GM23338 (cell line): Measurements from ENCODE around the gene PIEZO2. TPM values are rescaled to one million over a fixed set of nuclear protein-coding genes. Genes with fewer than 3 reads are reported as not detected.

Source experiments
- ATAC-seq: fragments of 200-7000 bp; cut with Tn5 transposase; 3 replicates; pipeline ENCODE4 v1.9.1; 2020
- DNase-seq: peaks from one replicate; pipeline ENCODE4 v3.0.0-alpha.2; 2015; ENCODE audit warnings: low spot score
- H2AFZ ChIP-seq: fragments of 200-600 bp; sonication (generic); 2 replicates; pipeline ENCODE4 v1.8.0; 2016; ENCODE audit warnings: antibody characterized with exemption, mild to moderate bottlenecking, moderate library complexity
- H3F3A ChIP-seq: fragments of 200-600 bp; sonication (generic); replicated peaks from 2 replicates; pipeline ENCODE4 v1.8.0; 2017; ENCODE audit warnings: antibody characterized with exemption, mixed run types, low read depth
- H3K27ac ChIP-seq: fragments of 200-600 bp; sonication (generic); 2 replicates; pipeline ENCODE4 v1.6.1; 2016; ENCODE audit warnings: low read depth
- H3K27me3 ChIP-seq: fragments of 200-600 bp; sonication (generic); 2 replicates; pipeline ENCODE4 v1.8.0; 2016; ENCODE audit warnings: mild to moderate bottlenecking, mixed run types, moderate library complexity; ENCODE audit not compliant: insufficient read depth
- H3K36me3 ChIP-seq: fragments of 200-600 bp; sonication (generic); 2 replicates; pipeline ENCODE4 v1.8.0; 2016; ENCODE audit warnings: mild to moderate bottlenecking; ENCODE audit not compliant: insufficient read depth
- H3K4me1 ChIP-seq: fragments of 200-600 bp; sonication (generic); 2 replicates; pipeline ENCODE4 v1.8.0; 2016; ENCODE audit warnings: mild to moderate bottlenecking, moderate library complexity; ENCODE audit not compliant: insufficient read depth
- H3K4me2 ChIP-seq: fragments of 200-600 bp; sonication (generic); 2 replicates; pipeline ENCODE4 v1.7.1; 2017; ENCODE audit warnings: mixed run types
- H3K4me3 ChIP-seq: fragments of 200-600 bp; sonication (generic); 2 replicates; pipeline ENCODE4 v1.6.1; 2016; ENCODE audit warnings: mixed run types
- H3K79me2 ChIP-seq: fragments of 200-600 bp; sonication (generic); replicated peaks from 2 replicates; pipeline ENCODE4 v1.8.0; 2017; ENCODE audit warnings: mild to moderate bottlenecking; ENCODE audit not compliant: insufficient read depth
- H3K9me2 ChIP-seq: fragments of 200-600 bp; sonication (generic); 2 replicates; pipeline ENCODE4 v1.8.0; 2017; ENCODE audit not compliant: insufficient read depth
- H4K20me1 ChIP-seq: fragments of 200-600 bp; sonication (generic); replicated peaks from 2 replicates; pipeline ENCODE4 v1.8.0; 2017; ENCODE audit warnings: mild to moderate bottlenecking; ENCODE audit not compliant: insufficient read depth
- H3K27ac Mint-ChIP-seq: 2 replicates; pipeline ENCODE4 v1.8.0; 2020; ENCODE audit warnings: inconsistent platforms, mild to moderate bottlenecking, moderate library complexity, mixed read lengths
- H3K27me3 Mint-ChIP-seq: 3 replicates; pipeline ENCODE4 v1.8.0; 2022; ENCODE audit warnings: low read depth, mild to moderate bottlenecking, moderate library complexity, mixed read lengths, inconsistent platforms; ENCODE audit not compliant: insufficient read depth, poor library complexity
- H3K36me3 Mint-ChIP-seq: 3 replicates; pipeline ENCODE4 v1.8.0; 2021; ENCODE audit warnings: low read depth, mild to moderate bottlenecking, inconsistent platforms, moderate library complexity, mixed read lengths
- H3K4me1 Mint-ChIP-seq: 3 replicates; pipeline ENCODE4 v1.8.0; 2020; ENCODE audit warnings: mild to moderate bottlenecking, inconsistent platforms, mixed read lengths
- H3K4me3 Mint-ChIP-seq: 3 replicates; pipeline ENCODE4 v1.8.0; 2021; ENCODE audit warnings: moderate library complexity, mild to moderate bottlenecking, inconsistent platforms, mixed read lengths
- H3K9me3 Mint-ChIP-seq: 3 replicates; pipeline ENCODE4 v1.8.0; 2020; ENCODE audit warnings: moderate library complexity, mild to moderate bottlenecking, inconsistent platforms, mixed read lengths
- CREB1 ChIP-seq: fragments of 250-450 bp; sonication (Bioruptor Pico); IDR thresholded peaks from 2 replicates; pipeline ENCODE4 v1.5.0; 2020; ENCODE audit warnings: low read depth, mild to moderate bottlenecking, moderate library complexity
- CTCF ChIP-seq, 2 experiments: fragments of 200-600 bp in 1 of 2; sonication (generic) in 1 of 2; conservative IDR thresholded peaks; 2 replicates each; pipeline versions ENCODE4 v1.5.1 to v1.6.1; 2016 to 2017; ENCODE audit warnings: antibody characterized with exemption in 2 of 2, low read depth in 2 of 2, mild to moderate bottlenecking in 2 of 2, moderate library complexity in 1 of 2
- ETS1 ChIP-seq: IDR thresholded peaks from 2 replicates; pipeline ENCODE4 v1.6.1; 2016; ENCODE audit warnings: antibody characterized with exemption
- EZH2 ChIP-seq: fragments of 200-600 bp; sonication (generic); IDR thresholded peaks from one replicate; pipeline ENCODE4 v1.8.0; 2017; ENCODE audit warnings: antibody characterized with exemption, mild to moderate bottlenecking, low read depth; ENCODE audit not compliant: unreplicated experiment
- EZH2phosphoT487 ChIP-seq: fragments of 200-600 bp; sonication (generic); IDR thresholded peaks from one replicate; pipeline ENCODE4 v1.8.1; 2018; ENCODE audit warnings: antibody characterized with exemption; ENCODE audit not compliant: unreplicated experiment
- JUNB ChIP-seq: IDR thresholded peaks from one replicate; pipeline ENCODE4 v1.6.1; 2016; ENCODE audit warnings: antibody characterized with exemption; ENCODE audit not compliant: unreplicated experiment
- NANOG ChIP-seq: IDR thresholded peaks from 2 replicates; pipeline ENCODE4 v1.6.1; 2016; ENCODE audit warnings: antibody characterized with exemption, borderline replicate concordance
- POLR2AphosphoS5 ChIP-seq: IDR thresholded peaks from 2 replicates; pipeline ENCODE4 v1.6.1; 2016; ENCODE audit warnings: antibody characterized with exemption, low read depth
- REST ChIP-seq: IDR thresholded peaks from one replicate; pipeline ENCODE4 v1.6.1; 2018; ENCODE audit warnings: antibody characterized with exemption; ENCODE audit not compliant: unreplicated experiment
- STAT1 ChIP-seq: IDR thresholded peaks from one replicate; pipeline ENCODE4 v1.6.1; 2016; ENCODE audit warnings: antibody characterized with exemption; ENCODE audit not compliant: unreplicated experiment
- ZNF114 ChIP-seq: fragments of 250-450 bp; sonication (Bioruptor Pico); IDR thresholded peaks from 2 replicates; pipeline ENCODE4 v1.5.0; 2020; ENCODE audit warnings: mild to moderate bottlenecking, moderate library complexity
- ZNF331 ChIP-seq: fragments of 250-450 bp; sonication (Bioruptor Pico); IDR thresholded peaks from 2 replicates; pipeline ENCODE4 v1.5.0; 2020; ENCODE audit warnings: low read depth, mild to moderate bottlenecking, moderate library complexity
- ZNF462 ChIP-seq: fragments of 250-450 bp; sonication (Bioruptor Pico); IDR thresholded peaks from 2 replicates; pipeline ENCODE4 v1.5.0; 2020; ENCODE audit warnings: mild to moderate bottlenecking, moderate library complexity
- polyA plus RNA-seq: library from polyadenylated mRNA; unstranded; fragments of >200 nt; fragmentation: Nextera tagmentation; extraction: Ambion mirVana; gene quantifications from 2 replicates; pipeline ENCODE4 v1.2.1, GENCODE V29; 2016
- total RNA-seq: library from RNA; depleted of rRNA; stranded (reverse); fragments of >200 nt; shearing (Covaris generic); gene quantifications from 2 replicates; pipeline ENCODE4 v1.2.3, GENCODE V29; 2014

Gene PIEZO2
- total and polyA plus RNA-seq, 2 experiments from 2014 or later = 4.8 to 8.2 TPM

GRCh38 chr18:10864722-10865121 lies 284.6 kb downstream of the PIEZO2 start:
- no peak overlapping the region for H2AFZ ChIP-seq
- H3K79me2 ChIP-seq = no peaks in the 10 kb centered on the region
- no peaks in the 10 kb centered on the region; the same call in 1 of the 2 replicates for H3K9me2 ChIP-seq
- Mint-ChIP-seq H3K4me3 (no peak overlapping the region), H3K36me3 (0 out of 3 replicates have a peak, but pooled peaks cover 7% of the 10 kb centered on the region), H3K9me3 (no peaks in the 10 kb centered on the region), H3K4me1 (peaks cover 9% of the 10 kb centered on the region), H3K27ac (no peak overlapping the region), H3K27me3 (no peaks in the 10 kb centered on the region)
- no peak overlapping the region for H3K4me3 ChIP-seq
- H3F3A ChIP-seq = no peaks in the 10 kb centered on the region
- no peak overlapping the region for H3K4me2 ChIP-seq
- DNase-seq = no peak
- no peaks in the 10 kb centered on the region for H3K4me1 ChIP-seq
- no peak for TF ChIP-seq JUNB
- TF ChIP-seq POLR2AphosphoS5 = no peak
- TF ChIP-seq ETS1 = no peak
- TF ChIP-seq REST = no peak
- no peak for TF ChIP-seq ZNF331 (CRISPR knock-in tag)
- no peak for TF ChIP-seq ZNF114 (CRISPR knock-in tag)
- no peak for TF ChIP-seq EZH2
- TF ChIP-seq STAT1 = no peak
- TF ChIP-seq EZH2phosphoT487 = no peak
- no peak for TF ChIP-seq ZNF462
- no peak for TF ChIP-seq NANOG
- no peak for TF ChIP-seq CTCF (conservative IDR thresholded peaks at IDR 0.05; ENCODE audit: low read depth in 2 of 2)
- no peak for TF ChIP-seq CREB1
- no peaks in the 10 kb centered on the region for H3K27me3 ChIP-seq
- H3K36me3 ChIP-seq = no peaks in the 10 kb centered on the region
- H3K27ac ChIP-seq = no peak overlapping the region
- H4K20me1 ChIP-seq = no peaks in the 10 kb centered on the region
- no peak for ATAC-seq
